GM12891 (cell line): ENCODE results near the gene ACOT12.

Source experiments
- DNase-seq: peaks from one replicate; pipeline ENCODE4 v3.0.0; 2011; ENCODE audit warnings: low spot score; ENCODE audit not compliant: insufficient read length
- FAIRE-seq: peaks from 2 replicates; lab custom pipeline; 2011; peaks lifted over from hg19 to GRCh38; lab: Jason Lieb, UNC
- PAX5 ChIP-seq: IDR thresholded peaks from 2 replicates; pipeline ENCODE4 v1.6.1; 2011; ENCODE audit warnings: low read length, moderate library complexity, mild to moderate bottlenecking; ENCODE audit not compliant: insufficient read depth, severe bottlenecking
- POLR2A ChIP-seq: IDR thresholded peaks from 2 replicates; pipeline ENCODE4 v1.6.1; 2011; ENCODE audit warnings: low read depth, low read length, control low read depth
- POLR2AphosphoS5 ChIP-seq: IDR thresholded peaks from 2 replicates; pipeline ENCODE4 v1.6.1; 2011; ENCODE audit warnings: low read depth, low read length, control low read depth
- POU2F2 ChIP-seq: IDR thresholded peaks from 2 replicates; pipeline ENCODE4 v1.6.1; 2011; ENCODE audit warnings: low read depth, mild to moderate bottlenecking, control low read depth, low read length, moderate library complexity
- SPI1 ChIP-seq: IDR thresholded peaks from 2 replicates; pipeline ENCODE4 v1.6.1; 2011; ENCODE audit warnings: low read depth, low read length, control low read depth
- TAF1 ChIP-seq: IDR thresholded peaks from 2 replicates; pipeline ENCODE4 v1.6.1; 2011; ENCODE audit warnings: low read depth, low read length, control low read depth

ACOT12 gene

DNA sequence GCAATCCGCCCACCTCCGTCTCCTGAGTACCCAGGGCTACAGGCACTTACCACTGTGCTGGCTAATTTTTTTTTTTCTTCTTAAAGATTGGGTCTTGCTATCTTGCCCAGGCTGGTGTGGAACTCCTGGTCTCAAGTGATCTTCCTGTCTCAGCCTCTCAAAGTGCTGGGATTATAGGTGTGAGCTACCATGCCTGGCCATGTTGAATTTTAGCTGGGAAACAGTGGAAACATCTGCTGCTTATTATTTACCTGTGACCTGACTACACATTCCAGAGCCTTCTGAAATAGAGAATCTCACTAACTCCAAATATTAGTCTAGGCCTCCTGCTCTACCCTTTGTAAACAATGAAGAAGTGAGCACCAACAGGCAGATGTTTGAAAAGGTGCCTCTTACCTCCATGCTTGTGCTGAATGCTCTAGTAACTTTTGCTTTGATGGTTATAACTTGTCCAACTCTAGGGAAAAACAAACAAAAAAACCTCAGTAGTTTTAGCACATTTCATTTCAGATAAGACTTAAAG, 22.5 kb downstream of the ACOT12 start:
- no peak for TF ChIP-seq SPI1
- no peak for TF ChIP-seq TAF1
- TF ChIP-seq POLR2AphosphoS5: no peak
- DNase-seq: no peak
- no peak for FAIRE-seq

DNA sequence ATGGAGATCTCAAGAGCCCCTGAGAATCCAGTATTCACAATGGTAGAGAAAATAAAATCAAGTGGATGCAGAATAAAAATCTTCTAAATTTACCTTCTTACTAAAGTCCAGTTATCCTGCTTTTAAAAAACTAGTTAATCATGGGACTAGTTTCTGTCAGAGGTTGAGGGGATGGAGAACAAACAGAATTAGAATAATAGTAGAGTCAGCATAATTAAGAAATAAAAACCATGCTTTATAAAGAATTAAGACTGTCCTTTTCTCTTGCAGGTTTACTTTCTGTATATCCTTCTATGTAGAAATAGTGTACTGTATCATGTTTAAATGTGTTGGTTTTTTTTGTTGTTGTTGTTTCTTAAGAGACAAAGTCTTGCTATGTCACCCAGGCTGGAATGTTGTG, 23.0 kb downstream of the ACOT12 start:
- TF ChIP-seq POLR2A: no peak
- TF ChIP-seq POLR2AphosphoS5: no peak
- no peak for TF ChIP-seq TAF1
- TF ChIP-seq POU2F2: no peak
- no peak for TF ChIP-seq PAX5
- TF ChIP-seq SPI1: no peak
- DNase-seq (no peak), FAIRE-seq (no peak)

DNA sequence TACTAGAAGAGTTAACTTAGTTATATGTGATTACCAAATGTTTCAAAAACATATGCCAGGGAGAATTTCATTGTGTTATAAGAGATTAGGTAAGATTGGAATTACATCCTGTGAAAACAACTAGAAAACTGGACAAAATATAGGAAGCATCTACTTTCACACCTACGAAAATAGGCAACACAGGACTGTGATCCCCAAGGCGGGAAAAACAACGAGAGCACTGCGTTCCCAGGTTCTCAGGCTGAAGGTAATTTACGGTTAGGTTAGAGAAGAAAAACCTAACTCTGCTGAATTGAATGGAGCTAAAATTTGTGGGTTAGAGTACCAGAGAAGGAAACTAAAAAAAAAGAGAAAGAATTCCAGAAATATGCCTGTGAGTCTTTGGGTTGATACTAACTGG, 28.4 kb downstream of the ACOT12 start:
- FAIRE-seq: no peak
- TF ChIP-seq POLR2AphosphoS5 (no peak), POLR2A (no peak)

DNA sequence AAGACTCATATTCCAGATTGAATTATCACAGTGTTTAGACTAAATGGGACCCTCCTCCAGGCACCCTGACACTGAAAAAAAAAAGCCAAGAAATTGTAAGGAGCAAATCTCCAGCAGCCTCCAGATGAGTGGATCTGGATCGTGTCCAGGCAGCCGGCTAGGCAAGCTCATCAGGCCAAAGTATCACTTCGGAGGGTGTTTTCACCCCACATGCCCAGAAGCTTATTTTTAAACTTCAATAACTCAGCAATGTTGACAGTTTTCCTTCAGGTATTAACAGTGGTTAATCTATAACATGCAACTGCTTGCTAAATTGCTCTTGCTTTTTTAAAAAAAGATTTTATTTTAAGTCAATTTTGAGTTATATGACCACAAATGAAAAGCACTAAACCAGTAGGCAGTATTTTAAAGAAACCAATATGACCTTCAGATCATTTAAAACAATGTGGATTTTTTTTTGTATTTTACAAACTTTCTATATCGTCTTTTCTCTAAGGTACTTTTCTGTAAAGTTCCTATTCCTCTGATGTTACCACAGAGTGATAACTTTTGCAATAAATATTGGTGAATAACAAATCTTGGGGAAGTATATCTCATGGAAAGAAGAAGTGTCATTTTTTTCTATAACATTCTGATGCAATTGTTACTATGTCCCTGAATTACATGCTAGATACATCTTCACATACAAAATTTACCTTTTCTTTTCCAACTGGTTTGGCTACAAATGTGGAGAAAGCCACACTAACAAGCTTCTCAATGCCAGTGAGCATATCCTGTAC, 30.7 kb downstream of the ACOT12 start:
- DNase-seq (no peak), FAIRE-seq (no peak)
- TF ChIP-seq PAX5: no peak
- no peak for TF ChIP-seq POLR2A
- no peak for TF ChIP-seq SPI1
- no peak for TF ChIP-seq POU2F2
- TF ChIP-seq TAF1: no peak
- no peak for TF ChIP-seq POLR2AphosphoS5

More for the DNA sequence above, 28.4 kb downstream of the ACOT12 start:
- DNase-seq: no peak

DNA sequence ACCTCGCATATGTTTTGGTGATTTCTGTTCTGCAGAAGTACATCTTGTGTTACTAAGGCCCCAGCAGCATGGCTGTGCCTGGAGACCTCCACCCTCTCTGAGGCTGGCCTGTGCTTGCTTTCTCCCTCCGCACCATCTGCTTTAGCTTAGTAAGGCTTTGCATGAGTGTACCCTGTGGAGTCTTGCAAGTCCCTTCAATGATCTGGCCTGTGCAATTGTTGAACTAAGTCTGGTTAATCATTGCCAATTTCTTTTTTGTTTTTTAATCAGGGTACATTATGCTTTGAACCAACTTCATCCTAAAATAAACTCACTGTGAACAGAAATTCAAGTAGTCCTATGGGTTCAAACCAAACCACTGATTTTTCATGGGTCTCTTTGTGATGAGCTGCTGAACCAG, 32.3 kb downstream of the ACOT12 start:
- TF ChIP-seq POLR2A (no peak), POLR2AphosphoS5 (no peak), SPI1 (no peak), TAF1 (no peak), POU2F2 (no peak), PAX5 (no peak)
- no peak for FAIRE-seq
- DNase-seq: no peak

DNA sequence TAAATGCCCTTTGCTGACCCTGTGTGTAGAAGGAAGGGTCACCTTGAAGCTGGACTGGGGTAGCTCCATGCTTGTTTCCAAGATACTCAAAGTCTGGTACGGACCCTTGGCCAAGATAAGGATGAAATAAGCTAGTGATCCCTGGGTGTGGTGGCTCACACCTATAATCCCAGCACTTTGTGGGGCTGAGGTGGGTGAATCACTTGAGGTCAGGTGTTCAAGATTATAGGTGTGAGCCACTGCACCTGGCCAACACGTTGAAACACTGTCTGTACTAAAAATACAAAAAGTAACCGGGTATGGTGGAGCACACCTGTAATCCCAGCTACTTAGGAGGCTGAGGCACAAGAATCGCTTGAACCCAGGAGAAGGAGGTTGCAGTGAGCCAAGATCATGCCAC, 33.3 kb downstream of the ACOT12 start:
- TF ChIP-seq POU2F2 (no peak), SPI1 (no peak), POLR2A (no peak), POLR2AphosphoS5 (no peak), TAF1 (no peak), PAX5 (no peak)
- DNase-seq (no peak), FAIRE-seq (no peak)

DNA sequence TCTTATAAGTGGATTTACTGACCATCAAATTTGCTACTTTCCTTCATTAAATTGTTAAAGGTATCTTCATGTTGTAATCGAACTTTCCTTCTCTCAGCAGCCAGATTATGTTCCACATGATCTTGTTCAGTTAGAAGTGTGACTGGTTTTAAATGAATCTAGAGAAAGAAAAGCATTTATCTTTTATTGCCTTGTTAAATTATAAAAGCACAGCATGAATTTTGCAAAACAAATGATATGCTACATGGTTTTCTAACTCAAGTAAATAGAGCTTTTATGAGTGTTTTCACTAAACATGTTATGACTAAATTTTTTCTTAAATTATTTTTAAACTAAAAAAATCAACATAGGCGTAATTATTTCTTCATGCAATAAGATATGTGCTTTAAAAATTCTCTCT, 34.1 kb downstream of the ACOT12 start:
- FAIRE-seq (no peak), DNase-seq (no peak)
- TF ChIP-seq POU2F2 (no peak), SPI1 (no peak), POLR2AphosphoS5 (no peak), PAX5 (no peak), POLR2A (no peak), TAF1 (no peak)

DNA sequence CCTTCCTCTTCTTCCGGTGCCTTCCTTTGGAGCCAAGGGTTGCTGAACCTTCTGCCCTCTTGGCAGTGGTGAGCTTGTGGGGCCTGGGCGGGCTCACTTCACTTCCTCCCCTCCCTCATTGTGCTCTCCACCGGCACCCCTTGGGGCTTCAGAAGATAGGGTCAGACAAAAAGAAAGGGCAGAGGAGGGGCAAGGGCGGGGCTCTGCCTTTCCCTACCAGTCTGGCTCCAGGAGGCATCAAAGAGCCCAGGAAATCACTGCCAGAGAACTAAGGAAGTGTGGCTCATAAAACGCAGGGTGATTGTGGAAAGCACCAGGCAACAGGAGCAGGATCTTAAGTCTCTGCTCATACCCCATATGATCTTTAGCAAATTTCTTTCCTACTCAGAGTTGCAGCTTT, 34.8 kb downstream of the ACOT12 start:
- no peak for TF ChIP-seq PAX5
- TF ChIP-seq SPI1: no peak
- TF ChIP-seq POLR2AphosphoS5: no peak
- FAIRE-seq: no peak
- no peak for DNase-seq

DNA sequence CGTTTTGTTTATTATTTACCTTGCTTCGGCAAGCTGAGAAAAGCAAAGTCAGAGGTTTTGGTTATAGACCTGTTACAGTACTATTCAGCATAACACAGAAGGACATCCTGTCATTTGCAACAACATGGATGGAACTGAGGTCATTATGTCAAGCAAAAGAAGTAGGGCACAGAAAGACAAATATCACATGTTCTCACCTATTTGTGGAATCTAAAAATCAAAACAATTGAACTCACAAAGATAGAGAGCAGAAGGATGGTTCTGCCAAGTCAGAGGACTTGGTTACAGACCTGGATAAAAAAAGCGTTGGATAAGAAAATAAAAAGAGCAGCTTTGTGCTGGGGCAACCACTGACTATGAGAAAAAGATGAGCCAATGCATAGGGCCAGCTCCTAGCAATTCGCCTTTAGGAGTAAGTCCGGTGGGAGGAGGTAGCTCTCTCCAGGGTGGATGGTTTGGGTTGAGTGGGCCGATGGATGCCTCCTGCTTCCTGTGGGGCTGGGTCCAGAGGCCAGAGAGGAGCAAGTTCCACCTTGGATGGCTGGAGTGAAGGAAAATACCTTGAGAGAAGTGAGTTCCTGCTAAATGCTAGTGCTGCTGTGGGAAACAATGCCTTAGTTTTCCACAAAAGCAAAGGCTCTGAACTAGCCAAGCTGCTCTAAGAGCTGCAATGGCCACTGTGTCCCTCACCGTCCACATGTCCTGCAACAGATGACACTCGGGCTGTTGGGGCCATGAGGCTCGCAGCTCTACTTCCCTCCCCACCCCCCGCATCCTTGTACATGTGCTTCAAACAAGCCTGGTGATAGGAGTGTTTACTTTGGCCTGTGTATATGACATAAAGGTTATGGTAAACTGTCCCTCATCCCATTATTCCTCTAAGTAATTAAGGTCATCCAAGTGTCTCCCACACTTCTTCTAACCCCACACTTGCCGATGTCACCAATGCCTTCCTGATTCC, 38.4 kb downstream of the ACOT12 start:
- TF ChIP-seq POU2F2 (no peak), SPI1 (no peak), TAF1 (no peak), POLR2AphosphoS5 (no peak), POLR2A (no peak), PAX5 (no peak)
- DNase-seq (no peak), FAIRE-seq (no peak)
